ENCODE results near the gene ZNF701.
"Not testable (repeated sequence)": the region's sequence is repeated elsewhere in the genome, so short reads cannot be mapped to it uniquely, and the experiment has no call there.

GRCh38 chr19:52593441-52593840 is 23.4 kb downstream of the ZNF701 start:
- TF ChIP-seq, protein P1, sequence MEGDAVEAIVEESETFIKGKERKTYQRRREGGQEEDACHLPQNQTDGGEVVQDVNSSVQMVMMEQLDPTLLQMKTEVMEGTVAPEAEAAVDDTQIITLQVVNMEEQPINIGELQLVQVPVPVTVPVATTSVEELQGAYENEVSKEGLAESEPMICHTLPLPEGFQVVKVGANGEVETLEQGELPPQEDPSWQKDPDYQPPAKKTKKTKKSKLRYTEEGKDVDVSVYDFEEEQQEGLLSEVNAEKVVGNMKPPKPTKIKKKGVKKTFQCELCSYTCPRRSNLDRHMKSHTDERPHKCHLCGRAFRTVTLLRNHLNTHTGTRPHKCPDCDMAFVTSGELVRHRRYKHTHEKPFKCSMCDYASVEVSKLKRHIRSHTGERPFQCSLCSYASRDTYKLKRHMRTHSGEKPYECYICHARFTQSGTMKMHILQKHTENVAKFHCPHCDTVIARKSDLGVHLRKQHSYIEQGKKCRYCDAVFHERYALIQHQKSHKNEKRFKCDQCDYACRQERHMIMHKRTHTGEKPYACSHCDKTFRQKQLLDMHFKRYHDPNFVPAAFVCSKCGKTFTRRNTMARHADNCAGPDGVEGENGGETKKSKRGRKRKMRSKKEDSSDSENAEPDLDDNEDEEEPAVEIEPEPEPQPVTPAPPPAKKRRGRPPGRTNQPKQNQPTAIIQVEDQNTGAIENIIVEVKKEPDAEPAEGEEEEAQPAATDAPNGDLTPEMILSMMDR (conservative IDR thresholded peaks at IDR 0.05; ENCODE audit: low read length), result not testable (repeated sequence)
- TF ChIP-seq EZH2phosphoT487 (IDR thresholded peaks at IDR 0.05; ENCODE audit: borderline replicate concordance, low read depth, low read length), result not testable (repeated sequence)
